Left colon (tissue), 2 donors: ENCODE measurements around the gene ATP7B. TPM values are rescaled to one million over a fixed set of nuclear protein-coding genes. Genes with fewer than 3 reads are reported as not detected.

Experiments
- ATAC-seq: fragments of 200-7000 bp; cut with Tn5 transposase; one replicate; pipeline ENCODE4 v1.9.1; 2020; ENCODE audit warnings: mild to moderate bottlenecking, moderate library complexity
- DNase-seq, 2 donors: peaks; one replicate each; pipeline ENCODE4 v3.0.0-alpha.2; 2020
- intact Hi-C, 2 donors: fragments of 100-400 bp; cut with DNase I in 1 of 2; cut with micrococcal nuclease in 1 of 2; formaldehyde crosslinking; loops; one replicate each; pipeline versions ENCODE4 v1.11.2 to v1.14.0; 2022; cut with DNase I, micrococcal nuclease
- total RNA-seq, 2 donors: library from RNA; stranded (reverse); fragmentation: NEBNext Ultra II Directional; extraction: Animal tissue kit (Norgen Biotek cat#: 25700); gene quantifications; one replicate each; pipeline ENCODE4 v1.2.1, GENCODE V29; 2021
- donor health status: DM: no; HTN: no; CAD: no.
- donor health status: DM: yes; HTN: yes; CAD: no.

ATP7B gene
- total RNA-seq, 2 donors from 2014 or later, result 18.5 to 27.6 TPM

DNA sequence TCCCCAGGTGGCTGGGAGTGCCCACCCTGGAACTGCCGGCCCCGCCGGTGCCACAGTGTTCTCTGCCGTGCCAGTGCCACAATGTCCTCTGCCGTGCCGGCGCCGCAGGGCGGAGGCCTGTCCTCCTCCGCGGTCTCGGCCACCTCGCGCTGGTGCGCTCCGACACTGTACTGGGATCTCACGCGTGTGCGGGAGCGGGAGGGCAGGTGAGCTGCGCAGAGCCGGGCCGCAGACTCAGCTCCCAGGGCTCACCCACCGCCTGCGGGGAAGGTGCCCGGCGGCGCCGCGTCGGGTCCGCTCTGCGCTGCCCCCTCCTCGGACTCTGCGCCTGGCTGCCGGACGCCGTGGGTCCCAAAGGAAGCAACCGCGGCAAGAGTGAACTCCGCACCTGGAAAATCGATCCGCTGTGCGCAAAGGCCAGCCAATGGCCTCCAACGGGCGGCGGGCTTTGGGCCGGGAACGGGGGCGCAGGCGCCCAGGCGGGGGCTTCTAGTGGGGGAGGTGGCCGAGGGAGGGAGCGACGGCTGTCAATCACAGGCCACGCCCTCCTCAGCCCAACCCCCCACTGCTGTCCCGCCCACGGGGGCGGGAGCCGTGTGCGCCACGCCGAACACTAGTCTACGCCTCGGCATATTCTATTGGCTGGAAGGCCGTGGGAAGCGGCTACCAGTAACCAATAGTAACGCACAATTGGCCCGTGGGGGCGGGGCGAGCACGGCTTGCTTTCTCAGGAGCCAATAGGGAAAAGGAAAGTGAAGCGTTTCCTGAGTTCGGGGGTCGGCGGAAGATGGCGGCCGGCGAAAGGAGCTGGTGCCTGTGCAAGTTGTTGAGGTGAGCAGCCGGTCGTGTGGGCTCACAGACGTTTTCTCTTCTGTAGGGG, 622 bp upstream of the ATP7B start, which contains the start of gene ALG11:
TSS of gene ALG11 (plus strand) at position 767 of the 880 bp plus-strand sequence. CDS start at position 788, 21 bp downstream.
- ATAC-seq (peak; percentile 98), DNase-seq (peak; percentile 99 to 100)
- intact Hi-C loops, result no loop called here

DNA sequence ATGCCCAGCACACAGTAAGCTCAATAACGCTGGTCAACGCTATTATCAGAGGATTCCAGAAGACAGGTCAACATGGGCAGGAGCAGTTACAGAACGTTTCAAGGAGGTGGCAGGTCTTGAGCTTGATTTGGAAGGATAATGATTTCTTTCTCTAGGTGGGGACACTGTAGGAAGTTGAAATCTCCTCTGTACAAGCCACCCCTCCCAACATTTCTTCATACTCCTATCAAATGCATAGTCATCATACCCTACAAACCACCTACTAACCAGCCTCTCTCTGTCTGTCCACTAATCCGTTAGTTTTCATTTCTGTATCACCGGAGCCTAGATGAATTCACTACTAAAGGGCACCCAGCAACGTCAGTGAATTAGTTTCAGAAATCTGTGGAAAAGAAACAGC, 1.3 kb downstream of the ATP7B start:
- intact Hi-C loops, result loop anchor here in 1 of 2 donors (10.0 kb wide), 1 partner anchor 115 kb away; the partner anchor contains the start of gene NEK5
- DNase-seq, result no peak
- no peak for ATAC-seq

DNA sequence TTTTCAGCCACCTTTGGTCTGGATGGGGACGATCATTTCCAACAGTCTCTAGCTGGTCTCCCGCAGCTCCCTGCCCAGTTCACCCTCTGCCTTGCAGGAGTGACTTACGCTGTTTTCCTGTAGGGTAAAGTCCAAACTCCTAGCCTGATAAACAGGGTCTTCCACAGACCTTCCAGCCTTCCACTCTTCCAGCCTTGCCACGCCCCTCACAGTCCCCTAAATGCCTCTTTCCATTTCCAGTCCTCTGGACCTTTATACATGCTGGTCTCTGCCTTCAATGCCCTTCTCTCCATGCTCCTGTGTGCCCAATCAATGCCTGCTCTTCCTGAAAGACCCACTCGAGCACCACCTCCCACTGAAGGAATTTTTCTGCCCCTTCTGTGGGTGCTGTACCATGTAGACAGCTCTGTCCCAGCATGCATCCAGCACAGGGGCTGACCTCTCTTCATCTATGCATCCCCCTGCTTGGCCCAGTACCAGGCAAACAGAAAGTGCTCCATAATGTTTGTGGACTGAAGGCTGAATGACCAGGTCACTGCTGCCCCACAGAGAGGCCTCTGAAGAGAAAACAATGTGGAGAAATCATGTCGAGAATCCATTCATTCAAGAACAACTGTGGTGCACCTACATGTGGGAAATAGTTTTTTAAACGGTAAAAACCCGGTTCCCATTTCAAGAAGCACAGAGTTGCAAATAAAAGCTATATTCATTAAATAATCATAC, 4.6 kb downstream of the ATP7B start:
- intact Hi-C loops, result loop anchor here in 1 of 2 donors (10.0 kb wide), 1 partner anchor 118 kb away; the partner anchor contains the start of gene NEK5
- peak; percentile 38 for ATAC-seq
- DNase-seq, result no peak

DNA sequence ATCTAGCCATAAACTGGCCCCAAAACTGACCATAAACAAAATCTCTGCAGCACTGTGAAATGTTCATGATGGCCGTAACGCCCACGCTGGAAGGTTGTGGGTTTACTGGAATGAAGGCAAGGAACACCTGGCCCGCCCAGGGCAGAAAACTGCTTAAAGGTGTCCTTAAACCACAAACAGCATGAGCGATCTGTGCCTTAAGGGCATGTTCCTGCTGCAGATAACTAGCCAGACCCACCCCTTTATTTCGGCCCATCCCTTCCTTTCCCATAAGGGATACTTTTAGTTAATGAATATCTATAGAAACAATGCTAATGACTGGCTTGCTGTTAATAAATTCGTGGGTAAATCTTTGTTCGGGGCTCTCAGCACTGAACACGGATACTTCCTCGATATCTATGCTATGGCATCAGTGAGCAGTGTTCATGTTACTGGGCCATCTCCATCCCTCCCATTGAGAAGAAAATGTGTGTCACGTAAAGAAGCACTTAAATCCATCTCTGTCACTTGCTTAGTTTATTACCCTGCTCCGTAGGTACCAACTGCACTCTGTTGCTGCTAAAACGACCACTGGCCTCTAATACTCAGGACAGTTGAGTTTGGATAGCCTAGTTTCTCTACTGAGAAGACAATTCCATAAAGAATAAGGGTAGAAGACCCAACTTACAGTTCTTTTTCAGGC, 5.3 kb downstream of the ATP7B start:
- ATAC-seq, result no peak
- intact Hi-C loops, result loop anchor here in 1 of 2 donors (10.0 kb wide), 1 partner anchor 119 kb away; the partner anchor contains the start of gene NEK5
- DNase-seq, result no peak

DNA sequence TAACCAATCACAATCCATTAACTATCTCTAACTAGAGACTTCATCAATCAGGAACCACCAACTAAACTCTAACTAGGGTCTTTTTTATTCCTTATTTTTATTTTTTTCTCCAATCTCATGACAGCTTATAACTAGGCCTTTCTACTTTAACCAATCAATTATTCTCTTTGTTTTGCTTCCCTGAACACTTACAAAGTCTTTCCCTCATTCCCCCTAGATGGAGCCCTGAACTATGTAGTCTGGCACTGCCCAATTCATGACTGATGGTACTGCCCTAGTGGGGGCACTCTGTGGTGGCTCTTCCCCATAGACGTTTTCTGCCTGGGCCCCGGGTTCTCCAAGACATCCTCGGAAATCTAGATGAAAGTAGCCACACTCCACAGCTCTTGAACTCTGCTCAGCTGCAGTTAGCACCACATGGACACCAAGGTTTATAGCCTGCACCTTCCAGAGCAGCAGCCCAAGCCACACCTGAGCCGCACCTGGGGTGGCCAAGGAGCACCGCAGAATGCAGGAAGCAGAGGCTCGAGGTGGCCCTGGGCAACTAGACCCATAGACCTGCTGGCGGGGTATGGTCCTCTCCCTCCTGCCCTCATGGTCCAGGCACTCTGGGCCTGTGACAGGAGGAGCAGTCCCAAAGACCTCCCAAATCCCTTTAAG, 6.6 kb downstream of the ATP7B start:
- DNase-seq (peak; percentile 70 to 75), ATAC-seq (peak; percentile 91)
- intact Hi-C loops, result loop anchor here in 1 of 2 donors (10.0 kb wide), 1 partner anchor 120 kb away; the partner anchor contains the start of gene NEK5

DNA sequence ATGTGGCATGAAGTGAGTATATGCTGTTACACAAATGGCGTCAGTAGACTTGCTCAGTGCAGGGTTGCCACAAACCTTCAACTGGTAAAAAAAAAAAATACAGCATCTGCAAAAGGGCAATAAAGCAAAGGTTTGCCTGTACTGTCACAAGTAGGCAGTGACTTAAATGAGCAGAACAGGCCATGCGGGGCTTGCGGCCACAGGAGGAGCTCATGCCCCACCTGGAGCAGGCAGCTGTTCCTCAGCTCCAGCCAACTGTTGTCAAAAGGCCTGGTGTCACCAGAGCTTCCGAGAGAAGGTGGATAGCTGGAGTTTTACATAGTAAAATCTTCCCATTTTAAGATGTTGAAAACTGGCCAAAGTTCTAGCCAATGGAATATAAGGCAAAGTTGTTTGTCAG, 7.7 kb downstream of the ATP7B start:
- peak in 1 of 2 donors; percentile 37 for DNase-seq
- ATAC-seq, result peak; percentile 59
- intact Hi-C loops, result loop anchor here in 1 of 2 donors (10.0 kb wide), 1 partner anchor 121 kb away; the partner anchor contains the start of gene NEK5

DNA sequence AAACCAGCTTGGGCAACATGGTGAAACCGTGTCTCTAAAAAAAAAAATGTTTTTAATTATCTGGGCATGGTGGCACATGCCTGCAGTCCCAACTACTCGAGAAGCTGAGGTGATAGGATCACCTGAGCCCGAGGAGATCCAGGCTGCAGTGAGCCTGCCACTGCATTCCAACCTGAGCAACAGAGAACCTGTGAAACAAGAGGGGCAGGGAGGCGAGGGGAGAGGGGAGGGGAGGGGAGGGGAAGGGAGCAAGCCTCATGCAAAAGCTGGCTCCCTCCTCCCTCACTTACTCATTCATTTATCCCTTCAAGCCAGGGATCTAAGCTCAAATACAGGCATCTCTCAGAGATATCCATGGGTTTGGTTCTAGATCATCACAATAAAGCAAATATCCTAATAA, 8.9 kb downstream of the ATP7B start:
- ATAC-seq, result no peak
- intact Hi-C loops, result loop anchor here in 1 of 2 donors (10.0 kb wide), 1 partner anchor 122 kb away; the partner anchor contains the start of gene NEK5

DNA sequence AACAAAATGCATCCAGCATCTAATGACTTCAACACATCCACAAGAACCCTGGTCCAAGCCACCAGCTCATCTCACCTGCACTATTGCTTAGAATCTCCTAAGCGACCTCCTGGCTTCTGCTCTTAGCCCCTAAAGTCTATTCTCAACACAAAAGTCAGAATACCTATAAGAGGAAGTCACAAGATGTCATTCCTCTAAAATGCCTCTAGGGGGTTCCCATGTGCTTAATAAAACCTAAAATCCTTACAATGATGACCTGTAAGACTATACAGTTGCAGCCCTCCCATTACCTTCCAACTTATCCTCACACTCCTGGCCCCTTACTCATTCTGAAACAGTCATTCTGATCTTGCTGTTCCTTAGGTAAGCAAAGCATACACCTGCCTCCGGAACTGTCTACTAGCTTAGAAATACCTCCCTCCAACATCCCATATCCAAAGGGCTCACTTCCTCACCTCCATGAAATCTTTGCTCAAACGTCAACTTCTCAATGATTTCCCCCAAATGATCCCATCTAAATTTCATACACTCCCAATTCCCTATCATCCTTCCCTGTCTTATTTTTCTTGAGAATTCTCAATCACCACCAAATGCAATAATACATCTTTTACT, 10.0 kb downstream of the ATP7B start:
- DNase-seq, result no peak
- intact Hi-C loops, result loop anchor here in 1 of 2 donors (10.0 kb wide), 1 partner anchor 124 kb away; the partner anchor contains the start of gene NEK5
- ATAC-seq, result peak; percentile 35

More for the DNA sequence above, 8.9 kb downstream of the ATP7B start:
- DNase-seq, result no peak

DNA sequence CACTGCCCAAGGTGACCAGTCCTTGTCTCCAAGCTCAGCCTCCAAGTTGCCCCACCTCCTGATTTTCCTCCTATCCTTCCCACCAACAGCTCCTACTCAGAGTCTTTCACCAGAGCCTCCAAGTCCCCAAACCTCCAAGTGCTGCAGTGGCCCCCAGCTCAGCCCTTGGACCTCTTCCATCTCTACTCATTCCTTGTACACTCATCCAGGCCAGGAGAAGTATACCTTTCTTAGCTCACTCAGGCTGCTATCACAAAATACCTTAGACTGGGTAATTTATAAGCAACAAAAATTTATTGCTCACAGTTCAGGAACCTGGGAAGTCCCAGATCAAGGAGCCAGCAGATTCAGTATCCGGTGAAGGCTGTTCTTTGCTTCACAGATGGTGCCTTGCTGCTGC, 11.3 kb downstream of the ATP7B start:
- DNase-seq, result no peak
- no peak for ATAC-seq
- intact Hi-C loops, result loop anchor here in 1 of 2 donors (10.0 kb wide), 1 partner anchor 125 kb away; the partner anchor contains the start of gene NEK5

DNA sequence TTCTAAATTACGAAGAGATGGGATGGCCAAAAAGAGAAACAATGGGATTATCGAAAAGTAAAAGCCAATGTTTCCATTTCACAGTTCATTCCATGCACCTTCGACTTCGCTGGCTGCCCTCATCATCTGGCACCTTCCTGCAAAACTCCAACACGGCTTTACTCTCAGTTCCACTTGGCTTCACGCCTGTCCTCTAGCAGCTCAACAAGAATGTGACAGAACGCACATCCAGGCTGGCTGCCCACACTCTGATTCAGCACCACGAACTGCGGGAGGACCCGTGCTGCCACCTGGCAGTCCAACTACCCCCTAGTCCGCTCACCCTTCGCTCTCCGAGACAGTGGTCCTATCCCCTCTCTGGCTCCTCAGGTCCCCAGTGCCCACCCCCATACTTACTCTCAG, 11.7 kb downstream of the ATP7B start:
- intact Hi-C loops, result no loop called here
- no peak for DNase-seq
- ATAC-seq, result no peak

DNA sequence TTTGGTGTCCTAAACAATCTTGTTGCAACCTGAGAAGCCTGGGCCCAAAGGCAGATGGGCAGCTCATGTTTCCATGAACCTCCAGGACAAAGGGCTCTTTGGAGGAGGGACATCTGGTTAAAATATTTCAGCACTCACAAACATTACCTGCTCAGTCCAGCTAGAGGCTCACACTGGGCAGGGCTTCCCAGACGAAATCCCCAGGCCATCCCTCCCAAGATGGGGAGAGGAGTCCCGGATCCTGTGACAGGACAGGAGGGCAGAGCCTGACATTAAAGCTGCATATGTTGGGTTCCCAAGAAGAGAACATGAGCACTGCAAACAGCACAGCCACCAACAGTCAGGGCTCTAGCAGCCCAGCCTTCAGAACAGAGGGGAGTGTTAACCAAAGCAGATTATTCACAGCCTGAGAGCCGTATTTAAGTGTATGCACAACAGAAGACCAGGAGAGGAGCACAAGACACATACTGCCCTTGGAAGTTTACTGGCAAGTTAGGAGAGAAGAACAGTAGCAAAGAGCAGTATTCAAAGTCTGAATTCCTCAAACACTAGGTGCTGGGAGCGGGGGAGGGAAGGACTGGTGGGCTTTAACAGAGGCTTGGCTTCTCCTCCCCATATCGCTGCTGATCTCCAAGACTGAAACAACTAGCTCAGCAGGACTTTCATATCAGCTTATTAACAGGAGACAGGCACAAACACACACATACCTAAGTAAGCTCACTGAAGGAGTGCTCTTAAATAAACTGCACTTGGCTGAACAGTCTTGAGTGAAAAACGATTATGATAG, 12.3 kb downstream of the ATP7B start:
- intact Hi-C loops, result no loop called here
- ATAC-seq (no peak), DNase-seq (no peak)

DNA sequence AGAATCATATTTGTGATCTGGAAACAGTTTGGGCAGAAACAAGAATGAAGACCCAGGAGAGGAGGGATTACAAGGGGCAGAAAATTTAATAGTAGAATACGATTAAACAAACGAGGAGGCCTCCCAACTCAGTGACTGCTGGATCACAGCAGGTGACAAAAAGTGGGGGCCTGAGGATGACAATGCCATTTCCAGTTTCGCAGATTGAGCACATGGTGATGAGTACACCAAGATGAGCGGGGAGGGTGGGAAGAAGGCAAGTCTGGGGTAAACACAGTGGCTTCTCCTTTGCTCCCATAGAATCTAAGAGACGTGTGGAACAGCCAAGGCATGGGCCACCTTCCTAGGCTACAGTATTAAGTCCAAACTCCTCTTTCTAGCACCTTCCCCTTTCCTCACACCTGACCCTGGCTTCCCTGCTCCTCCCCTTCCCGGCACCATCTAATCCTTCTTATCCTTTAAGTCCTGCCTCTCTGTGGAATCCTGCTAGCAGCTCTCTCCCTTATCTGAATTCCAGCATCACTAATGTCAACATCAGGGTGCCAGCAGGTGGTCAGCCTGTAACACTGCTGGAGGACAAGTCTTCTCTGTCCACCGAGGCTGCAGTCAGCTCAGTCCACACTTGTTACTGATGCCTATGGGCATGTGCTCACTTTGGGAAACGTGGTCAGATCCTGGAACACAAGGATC, 13.5 kb downstream of the ATP7B start:
- DNase-seq, result no peak
- intact Hi-C loops, result no loop called here
- ATAC-seq, result peak; percentile 5

DNA sequence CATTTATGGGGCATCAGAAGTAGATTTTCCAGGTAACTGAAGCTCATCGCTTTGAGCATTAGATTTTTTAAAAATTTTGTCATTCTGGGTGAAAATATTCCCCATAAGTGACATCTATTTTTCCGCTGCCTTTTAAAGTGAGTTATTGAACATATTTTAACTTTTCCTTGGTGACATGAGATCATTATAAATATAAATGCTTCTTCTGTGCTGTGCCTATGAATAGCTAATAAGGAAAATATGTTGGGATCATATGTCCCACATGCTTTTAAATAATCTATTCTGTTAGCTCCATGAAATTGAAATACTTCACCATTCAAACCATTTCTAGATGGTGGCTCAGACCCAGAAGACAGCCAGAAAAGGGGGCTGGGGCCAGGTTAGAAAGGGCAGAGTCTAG, 14.1 kb downstream of the ATP7B start:
- ATAC-seq (no peak), DNase-seq (no peak)
- intact Hi-C loops, result no loop called here

DNA sequence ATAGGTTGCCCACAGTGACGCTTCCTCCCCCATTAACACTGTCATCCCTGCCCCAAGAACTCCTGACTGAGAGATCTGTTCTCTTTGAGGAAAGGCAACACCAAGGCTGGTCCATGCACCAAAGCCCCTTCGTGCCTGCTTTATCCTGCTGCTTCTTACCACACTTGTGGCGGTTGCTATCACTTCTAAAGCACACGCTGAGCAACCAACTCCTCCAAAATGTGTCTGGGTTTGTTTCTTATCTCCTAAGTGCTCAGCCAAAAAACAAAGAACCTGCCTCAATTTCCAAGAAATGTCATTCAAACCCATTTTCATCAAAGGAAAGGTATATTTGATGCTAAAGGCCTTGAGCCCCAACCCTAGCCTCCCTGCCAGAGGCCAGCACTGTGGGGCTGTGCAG, 14.6 kb downstream of the ATP7B start:
- intact Hi-C loops, result no loop called here
- no peak for DNase-seq
- ATAC-seq, result no peak

DNA sequence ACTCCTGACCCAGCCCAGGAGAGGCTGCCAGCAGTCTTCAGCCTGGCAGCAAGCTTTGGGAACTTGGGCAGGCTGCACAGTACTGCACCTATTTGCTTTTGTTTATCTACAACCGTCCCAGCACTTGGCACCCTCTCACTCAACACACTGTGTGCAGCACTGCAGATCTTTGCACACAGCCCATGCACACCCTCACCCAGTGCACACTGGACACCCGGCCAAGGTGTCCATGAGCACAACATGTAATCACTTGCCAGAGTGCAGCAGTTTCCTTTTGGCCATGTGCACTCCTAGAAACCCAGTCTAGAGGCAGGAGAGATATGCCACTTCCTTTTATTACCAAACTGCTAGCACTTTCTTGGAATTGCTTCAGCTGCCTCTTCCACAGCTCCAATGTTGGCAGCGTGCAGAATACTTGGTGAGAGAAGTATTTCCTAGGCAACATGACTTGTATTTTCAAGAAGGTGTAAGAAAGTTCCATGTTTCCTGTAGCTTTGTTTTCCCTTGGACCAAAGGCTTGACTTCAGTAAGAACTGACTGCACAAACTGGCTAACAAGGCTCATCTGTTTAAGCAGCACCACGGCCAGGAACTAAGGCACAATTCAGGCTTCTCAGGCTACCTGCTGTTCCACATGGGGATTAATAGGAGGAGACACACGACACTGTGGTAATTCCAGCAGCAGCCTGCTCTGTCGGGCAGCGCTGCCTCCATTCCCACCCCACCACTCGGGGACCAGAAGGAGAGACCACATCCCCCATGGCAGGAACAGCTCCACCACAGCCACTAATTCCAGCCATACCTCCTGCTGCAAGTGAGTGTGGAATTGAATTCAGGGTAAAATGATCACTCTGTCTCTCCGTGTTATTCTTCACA, 15.3 kb downstream of the ATP7B start:
- DNase-seq (peak; percentile 57 to 72), ATAC-seq (peak; percentile 90)
- intact Hi-C loops, result no loop called here

DNA sequence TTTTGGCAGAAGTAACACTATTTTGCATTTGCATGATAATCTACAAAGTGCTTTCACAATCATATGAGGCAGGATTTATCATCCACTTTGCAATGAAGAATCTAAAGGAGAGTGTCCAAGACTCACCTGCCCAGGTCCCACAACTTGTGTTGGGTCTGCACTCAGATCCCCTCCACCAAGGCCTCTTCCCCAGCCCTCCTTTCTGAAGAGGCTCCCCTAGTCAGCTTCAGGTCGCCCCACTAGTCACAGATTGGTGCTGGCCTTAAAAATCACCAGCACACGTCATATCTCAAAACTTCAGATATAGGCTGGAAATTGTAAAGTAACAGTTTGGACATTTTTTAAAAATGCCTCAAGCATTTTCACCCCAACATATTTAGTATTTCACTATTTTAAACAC, 17.5 kb downstream of the ATP7B start:
- intact Hi-C loops, result no loop called here
- DNase-seq (no peak), ATAC-seq (no peak)
